K562 treated with DMSO at 1 percent for 4 hours (cell line): ENCODE measurements around the gene POLR2J2. TPM values are rescaled to one million over a fixed set of nuclear protein-coding genes. Genes with fewer than 3 reads are reported as not detected.

Experiments used
- total RNA-seq: library from RNA; unstranded; fragments of 300-600 nt; gene quantifications from 2 replicates; pipeline ENCODE4 v1.2.3, GENCODE V29; 2022; ENCODE audit not compliant: insufficient read depth

POLR2J2 gene
- total RNA-seq, result 0.73 TPM in 1 of 2 replicates, not detected in the other

GRCh38 chr7:102671166-102671955 lies at the start of gene POLR2J2:
POLR2J2 (minus strand) TSS chr7:102671663; CDS start chr7:102671601, 62 bp downstream.

GRCh38 chr7:102649924-102650323 lies 21.5 kb downstream of the POLR2J2 start, which contains the start of gene SPDYE2B:
SPDYE2B (plus strand) TSS chr7:102650319; CDS start chr7:102652349, 2,030 bp downstream.

GRCh38 chr7:102642691-102643090 lies 28.8 kb downstream of the POLR2J2 start, which contains the start of gene UPK3BL1:
UPK3BL1 (minus strand) TSS chr7:102642791; CDS start chr7:102642741, 50 bp downstream.

GRCh38 chr7:102616507-102617125 lies 54.8 kb downstream of the POLR2J2 start, which contains the start of gene RASA4:
RASA4 (minus strand) TSS chr7:102616756; CDS start chr7:102616689, 67 bp downstream.

Other genes starting within 250 kb of the POLR2J2 start
- gene ORAI2, start 238.1 kb downstream of the POLR2J2 start, total RNA-seq, result 38.7 and 56.0 TPM in 2 replicates
- gene ALKBH4, start 206.8 kb downstream of the POLR2J2 start, total RNA-seq, result 5.9 and 7.2 TPM in 2 replicates
- gene LRWD1, start 206.7 kb downstream of the POLR2J2 start, total RNA-seq, result 48.7 and 58.7 TPM in 2 replicates
- 130 and 146 TPM in 2 replicates for gene POLR2J, start 192.7 kb downstream of the POLR2J2 start, total RNA-seq
- 4.9 and 13.9 TPM in 2 replicates for gene RASA4B, start 153.9 kb downstream of the POLR2J2 start, total RNA-seq
- gene UPK3BL2, start 128.0 kb downstream of the POLR2J2 start, total RNA-seq, result 6.5 and 8.8 TPM in 2 replicates
- 1.0 TPM in 1 of 2 replicates, not detected in the other for gene SPDYE2, start 120.4 kb downstream of the POLR2J2 start, total RNA-seq
- 26.0 and 30.4 TPM in 2 replicates for gene POLR2J3, start 99.1 kb downstream of the POLR2J2 start, total RNA-seq
- 15.1 and 16.4 TPM in 2 replicates for gene RASA4, start 54.9 kb downstream of the POLR2J2 start, total RNA-seq
- 16.1 and 28.4 TPM in 2 replicates for gene UPK3BL1, start 28.9 kb downstream of the POLR2J2 start, total RNA-seq
- gene SPDYE2B, start 21.3 kb downstream of the POLR2J2 start, total RNA-seq, result 1.0 TPM in 1 of 2 replicates, not detected in the other
- 6.2 and 9.8 TPM in 2 replicates for gene FAM185A, start 77.3 kb upstream of the POLR2J2 start, total RNA-seq
- not detected in 2 replicates for gene LRRC17, start 241.3 kb upstream of the POLR2J2 start, total RNA-seq